ENCODE measurements around the gene SPOCK3.

DNA sequence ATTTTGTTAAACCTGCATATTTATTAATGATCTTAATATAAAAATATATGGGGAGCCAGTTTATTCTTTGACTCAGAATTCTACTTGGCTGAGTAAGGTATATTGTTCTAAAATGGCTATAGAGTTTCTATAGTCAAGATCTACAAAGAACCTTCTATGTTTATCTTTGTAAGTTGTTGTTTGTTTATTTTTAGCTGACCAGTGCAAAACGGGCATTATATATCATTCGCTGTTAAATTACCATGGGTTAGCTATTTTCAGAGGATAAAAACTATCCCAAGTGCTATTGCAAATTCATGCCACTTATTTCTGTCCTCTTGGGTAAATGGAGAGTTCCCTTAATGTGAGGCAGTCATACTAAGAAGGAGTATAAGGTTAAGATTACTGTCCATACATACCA lies 5.3 kb upstream of the SPOCK3 start:
- TF ChIP-seq REST (IDR thresholded peaks at IDR 0.05) (no peak), GABPA (IDR thresholded peaks at IDR 0.05 in 1 of 2, conservative IDR thresholded peaks at IDR 0.05 in 1 of 2) (no peak), RAD21 (IDR thresholded peaks at IDR 0.05) (no peak), TAF1 (conservative IDR thresholded peaks at IDR 0.05) (no peak), SP1 (IDR thresholded peaks at IDR 0.05) (no peak)
- TF ChIP-seq, protein P1, sequence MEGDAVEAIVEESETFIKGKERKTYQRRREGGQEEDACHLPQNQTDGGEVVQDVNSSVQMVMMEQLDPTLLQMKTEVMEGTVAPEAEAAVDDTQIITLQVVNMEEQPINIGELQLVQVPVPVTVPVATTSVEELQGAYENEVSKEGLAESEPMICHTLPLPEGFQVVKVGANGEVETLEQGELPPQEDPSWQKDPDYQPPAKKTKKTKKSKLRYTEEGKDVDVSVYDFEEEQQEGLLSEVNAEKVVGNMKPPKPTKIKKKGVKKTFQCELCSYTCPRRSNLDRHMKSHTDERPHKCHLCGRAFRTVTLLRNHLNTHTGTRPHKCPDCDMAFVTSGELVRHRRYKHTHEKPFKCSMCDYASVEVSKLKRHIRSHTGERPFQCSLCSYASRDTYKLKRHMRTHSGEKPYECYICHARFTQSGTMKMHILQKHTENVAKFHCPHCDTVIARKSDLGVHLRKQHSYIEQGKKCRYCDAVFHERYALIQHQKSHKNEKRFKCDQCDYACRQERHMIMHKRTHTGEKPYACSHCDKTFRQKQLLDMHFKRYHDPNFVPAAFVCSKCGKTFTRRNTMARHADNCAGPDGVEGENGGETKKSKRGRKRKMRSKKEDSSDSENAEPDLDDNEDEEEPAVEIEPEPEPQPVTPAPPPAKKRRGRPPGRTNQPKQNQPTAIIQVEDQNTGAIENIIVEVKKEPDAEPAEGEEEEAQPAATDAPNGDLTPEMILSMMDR (IDR thresholded peaks at IDR 0.05; ENCODE audit: low read depth, low read length, missing input control), result no peak
- TF ChIP-seq, protein P2, sequence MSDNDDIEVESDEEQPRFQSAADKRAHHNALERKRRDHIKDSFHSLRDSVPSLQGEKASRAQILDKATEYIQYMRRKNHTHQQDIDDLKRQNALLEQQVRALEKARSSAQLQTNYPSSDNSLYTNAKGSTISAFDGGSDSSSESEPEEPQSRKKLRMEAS (IDR thresholded peaks at IDR 0.05), result no peak
- TF ChIP-seq, protein P3, sequence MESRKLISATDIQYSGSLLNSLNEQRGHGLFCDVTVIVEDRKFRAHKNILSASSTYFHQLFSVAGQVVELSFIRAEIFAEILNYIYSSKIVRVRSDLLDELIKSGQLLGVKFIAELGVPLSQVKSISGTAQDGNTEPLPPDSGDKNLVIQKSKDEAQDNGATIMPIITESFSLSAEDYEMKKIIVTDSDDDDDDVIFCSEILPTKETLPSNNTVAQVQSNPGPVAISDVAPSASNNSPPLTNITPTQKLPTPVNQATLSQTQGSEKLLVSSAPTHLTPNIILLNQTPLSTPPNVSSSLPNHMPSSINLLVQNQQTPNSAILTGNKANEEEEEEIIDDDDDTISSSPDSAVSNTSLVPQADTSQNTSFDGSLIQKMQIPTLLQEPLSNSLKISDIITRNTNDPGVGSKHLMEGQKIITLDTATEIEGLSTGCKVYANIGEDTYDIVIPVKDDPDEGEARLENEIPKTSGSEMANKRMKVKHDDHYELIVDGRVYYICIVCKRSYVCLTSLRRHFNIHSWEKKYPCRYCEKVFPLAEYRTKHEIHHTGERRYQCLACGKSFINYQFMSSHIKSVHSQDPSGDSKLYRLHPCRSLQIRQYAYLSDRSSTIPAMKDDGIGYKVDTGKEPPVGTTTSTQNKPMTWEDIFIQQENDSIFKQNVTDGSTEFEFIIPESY (IDR thresholded peaks at IDR 0.05), result no peak

Measured in liver (tissue), 3 donors.